GM21367 (cell line): ENCODE data around the gene E2F2.
A peak's percentile ranks its signal among the peaks of the same experiment; 100 is the strongest.

ENCODE experiments used
- ATAC-seq: cut with Tn5 transposase; IDR thresholded peaks from one replicate; pipeline ENCODE4 v1.9.1; 2021; ENCODE audit not compliant: unreplicated experiment

Gene E2F2

DNA sequence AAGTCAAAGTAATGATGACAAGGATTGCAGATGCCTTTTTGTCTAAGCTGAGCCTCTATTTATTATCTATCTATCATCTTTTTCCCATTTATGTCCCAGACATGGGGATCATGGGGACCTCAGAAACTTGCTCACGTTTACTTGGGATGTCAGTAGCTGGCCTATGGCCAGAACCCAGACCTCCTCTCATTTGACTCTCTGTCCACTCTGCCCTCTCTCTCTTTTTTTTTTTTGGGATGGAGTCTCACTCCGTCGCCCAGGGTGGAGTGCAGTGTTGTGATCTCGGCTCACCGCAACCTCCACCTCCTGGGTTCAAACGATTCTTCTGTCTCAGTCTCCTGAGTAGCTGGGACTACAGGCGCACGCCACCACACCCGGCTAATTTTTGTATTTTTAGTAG lies 32.0 kb upstream of the E2F2 start:
- ATAC-seq: no peak

DNA sequence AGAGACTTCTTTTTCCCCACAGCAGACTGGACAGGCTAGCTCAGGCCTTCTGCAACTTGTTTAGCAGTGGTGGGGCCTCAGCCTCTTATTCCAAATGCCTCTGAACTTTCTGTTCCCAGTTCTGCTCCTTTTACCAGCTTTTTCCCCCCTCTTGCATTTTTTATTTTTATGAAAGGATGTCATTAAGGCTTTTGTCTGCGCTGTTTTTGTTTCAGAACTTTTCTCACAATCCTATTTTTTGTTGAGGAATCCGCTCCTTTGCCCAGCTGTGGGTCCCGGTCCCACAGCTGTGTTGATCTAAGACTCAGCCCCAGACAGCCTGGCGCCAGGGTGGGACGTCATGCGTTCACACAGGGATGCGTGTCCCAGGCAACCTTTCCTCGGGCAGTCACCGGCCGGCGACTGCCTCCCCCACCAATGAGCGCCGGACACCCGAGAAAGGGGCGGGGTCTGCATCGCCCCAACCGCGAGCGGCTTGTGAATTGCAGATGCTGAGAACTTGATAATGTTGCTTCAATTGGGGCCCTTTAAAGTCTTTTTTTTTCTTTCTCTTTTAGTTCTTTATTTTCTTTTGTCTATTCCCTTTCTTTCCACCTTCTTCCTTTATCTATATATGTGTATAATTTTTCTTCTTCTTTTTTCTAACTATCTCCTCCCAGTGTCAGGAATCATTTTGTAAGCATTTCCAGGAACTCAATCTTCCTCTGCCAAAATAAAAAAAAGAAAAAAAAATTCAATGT lies 31.3 kb upstream of the E2F2 start:
- peak; percentile 32 for ATAC-seq

DNA sequence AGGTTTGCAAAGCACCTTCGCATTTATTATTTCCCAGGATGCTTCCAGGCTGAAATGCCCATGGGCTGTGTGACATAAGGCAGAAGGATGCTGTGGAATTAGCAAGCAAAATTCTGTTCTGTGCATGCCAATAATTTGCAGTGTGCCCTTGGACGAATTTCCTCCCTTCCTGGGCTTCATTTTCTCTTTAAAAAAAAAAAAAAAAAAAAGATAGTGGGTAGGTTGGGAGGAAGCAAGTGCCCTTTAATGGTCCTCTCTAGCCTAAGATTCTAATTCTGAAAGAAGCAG lies 30.7 kb upstream of the E2F2 start:
- no peak for ATAC-seq

DNA sequence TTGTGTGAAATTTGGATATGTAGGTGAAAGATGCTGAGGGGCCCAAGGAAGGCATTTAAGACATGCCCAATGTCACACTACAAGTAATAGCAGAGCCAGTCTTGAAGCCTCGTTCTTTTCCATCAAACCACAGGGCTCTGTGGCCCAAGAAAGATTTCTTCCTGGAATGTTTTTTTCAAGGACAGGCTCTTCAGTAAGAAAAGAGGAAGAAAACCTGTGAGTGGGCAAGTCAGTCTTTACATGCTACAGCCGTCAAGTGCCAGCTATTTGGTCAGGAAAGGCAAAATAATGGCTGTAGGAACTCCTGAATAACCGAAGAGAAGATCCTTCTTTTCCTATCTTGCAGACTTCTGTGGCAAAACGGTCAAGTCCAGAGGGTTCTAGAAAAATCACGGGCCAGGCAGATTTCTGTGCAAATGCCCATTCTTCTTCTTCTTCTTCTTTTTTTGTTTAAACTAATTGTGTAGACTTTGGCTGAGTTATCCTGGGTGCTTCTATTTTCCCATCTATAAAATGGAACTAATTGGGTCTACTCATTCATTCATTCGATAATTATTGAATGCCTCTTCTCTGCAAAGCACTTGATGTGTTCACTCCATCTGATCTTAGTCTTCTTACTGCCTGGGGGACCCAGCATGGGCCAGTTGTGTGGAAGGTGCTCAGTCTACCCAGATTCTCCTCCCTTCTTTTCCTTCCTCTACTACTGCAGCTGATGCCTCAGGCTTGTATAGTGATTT lies 30.2 kb upstream of the E2F2 start:
- ATAC-seq: no peak

DNA sequence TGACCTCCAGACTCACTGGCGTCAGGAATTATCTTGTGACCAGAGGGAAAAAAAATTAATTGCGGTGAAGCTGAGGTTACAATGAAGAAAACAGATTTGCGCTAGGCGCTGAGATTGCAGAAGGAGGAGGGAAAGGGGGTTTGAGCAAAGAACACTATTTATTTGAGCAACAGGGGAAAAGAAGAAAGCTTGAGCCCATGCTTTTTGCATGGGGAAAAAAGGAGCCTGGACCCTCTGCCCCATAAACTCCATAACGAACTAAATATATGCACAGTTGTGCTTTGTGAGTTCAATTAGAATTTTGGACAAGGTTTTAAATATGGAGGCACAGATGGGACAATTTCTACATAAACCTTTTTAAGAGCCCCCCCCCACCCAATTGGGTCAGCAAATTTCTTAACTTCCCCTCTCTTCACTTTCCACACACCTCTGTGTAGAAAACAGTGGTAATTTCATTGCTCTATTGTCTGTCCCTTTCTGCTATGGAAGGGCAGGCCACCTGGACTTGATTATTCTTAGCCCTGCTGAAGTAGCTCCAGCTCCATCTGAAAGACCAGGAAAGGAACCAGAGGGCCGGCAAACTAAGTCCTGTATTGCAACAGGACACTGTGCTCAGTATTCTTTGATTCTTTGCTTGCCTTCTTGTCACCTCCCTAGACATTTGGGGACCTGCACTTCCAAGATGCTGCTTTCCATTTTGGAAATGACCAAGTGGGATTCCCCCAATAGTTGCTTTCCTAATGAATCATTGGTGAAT lies 29.1 kb upstream of the E2F2 start:
- ATAC-seq: no peak

DNA sequence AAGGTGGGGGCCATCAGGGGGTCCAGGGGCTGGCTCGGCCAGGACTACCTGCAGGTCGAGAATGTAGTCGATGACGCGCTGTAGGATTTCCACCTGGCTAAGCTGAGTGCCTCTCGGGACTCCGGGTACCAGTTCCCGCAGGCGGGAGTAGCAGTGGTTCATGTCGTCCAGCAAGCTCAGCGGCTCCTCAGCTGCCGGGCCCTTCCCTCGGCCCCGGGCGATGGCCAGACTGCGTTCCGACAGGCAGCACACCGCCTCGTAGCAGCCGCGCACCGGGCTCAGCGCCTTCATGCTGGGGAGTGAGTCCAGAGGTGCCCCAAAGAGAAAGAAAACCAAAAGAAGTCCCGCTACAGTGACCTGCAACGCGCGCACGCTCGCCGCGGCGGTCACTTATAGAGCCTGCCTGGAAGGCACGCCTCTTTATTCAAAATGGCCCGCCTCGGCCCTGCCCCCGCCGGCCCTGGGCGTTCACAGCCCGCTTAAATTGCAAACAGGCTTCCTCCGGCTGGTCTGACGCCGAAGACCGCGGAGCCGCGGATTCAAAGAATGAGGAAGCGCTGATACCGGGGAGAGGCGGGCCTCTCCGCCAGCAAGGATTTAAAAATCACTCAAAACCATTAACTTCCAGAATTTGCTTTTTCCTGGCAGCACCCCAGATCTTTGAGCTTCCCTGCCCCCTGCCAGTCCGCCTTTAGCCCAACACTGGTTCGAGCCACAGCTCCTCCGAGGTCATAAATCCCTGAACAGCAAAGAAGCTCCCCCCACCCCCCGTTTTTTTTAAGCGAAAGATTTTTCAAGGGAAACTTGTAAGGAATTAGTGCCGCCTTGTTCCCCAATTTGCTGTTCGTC lies 28.3 kb upstream of the E2F2 start, which contains the start of gene ID3:
Gene ID3, minus strand, starts transcription at position 366 of the 849 bp plus-strand sequence. Its CDS starts 75 bp downstream, at position 291.
- peak; percentile 41 for ATAC-seq

DNA sequence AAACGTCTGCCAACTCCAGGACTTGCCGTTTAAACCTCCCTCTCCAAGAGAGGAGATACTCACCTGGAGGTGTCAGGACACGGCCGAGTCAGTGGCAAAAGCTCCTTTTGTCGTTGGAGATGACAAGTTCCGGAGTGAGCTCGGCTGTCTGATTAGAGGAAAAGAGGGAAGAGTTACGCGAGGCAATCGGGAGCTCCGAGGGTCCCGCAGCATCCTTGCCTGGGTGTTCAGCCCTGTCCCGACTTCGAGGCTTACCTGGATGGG lies 27.8 kb upstream of the E2F2 start:
- ATAC-seq: no peak

DNA sequence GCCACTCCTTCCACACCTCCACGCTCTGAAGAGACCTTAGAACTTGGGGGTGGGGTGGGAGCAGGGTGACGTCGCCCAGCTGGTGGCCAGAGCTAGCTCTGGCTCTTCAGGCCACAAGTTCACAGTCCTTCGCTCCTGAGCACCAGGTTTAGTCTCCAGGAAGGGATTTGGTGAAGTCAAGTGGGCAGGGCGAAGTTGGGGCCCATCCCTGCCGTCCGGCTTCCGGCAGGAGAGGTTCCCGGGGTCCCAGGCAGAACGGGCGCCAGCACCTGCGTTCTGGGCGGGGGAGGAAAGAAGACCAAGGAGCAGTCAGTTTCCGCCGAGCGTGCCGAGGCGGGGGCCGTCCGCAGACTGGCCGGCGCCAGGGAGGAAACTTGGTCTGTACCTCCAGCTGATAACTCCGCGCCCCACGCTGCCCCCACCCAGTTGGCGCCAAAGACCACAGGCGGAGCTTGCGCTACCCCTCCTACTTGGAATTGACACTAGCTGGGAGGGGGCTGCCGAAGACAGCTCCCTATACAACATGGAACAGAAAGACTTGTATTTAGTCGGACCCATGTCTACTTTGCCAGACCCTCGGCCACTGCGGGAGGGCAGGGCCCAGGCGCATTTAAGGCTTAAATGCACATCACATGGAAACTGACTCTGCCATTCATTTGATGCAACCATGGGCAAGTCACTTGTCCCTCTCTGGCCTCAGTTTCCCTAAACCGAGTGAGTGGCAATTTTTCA lies 27.3 kb upstream of the E2F2 start:
- no peak for ATAC-seq

DNA sequence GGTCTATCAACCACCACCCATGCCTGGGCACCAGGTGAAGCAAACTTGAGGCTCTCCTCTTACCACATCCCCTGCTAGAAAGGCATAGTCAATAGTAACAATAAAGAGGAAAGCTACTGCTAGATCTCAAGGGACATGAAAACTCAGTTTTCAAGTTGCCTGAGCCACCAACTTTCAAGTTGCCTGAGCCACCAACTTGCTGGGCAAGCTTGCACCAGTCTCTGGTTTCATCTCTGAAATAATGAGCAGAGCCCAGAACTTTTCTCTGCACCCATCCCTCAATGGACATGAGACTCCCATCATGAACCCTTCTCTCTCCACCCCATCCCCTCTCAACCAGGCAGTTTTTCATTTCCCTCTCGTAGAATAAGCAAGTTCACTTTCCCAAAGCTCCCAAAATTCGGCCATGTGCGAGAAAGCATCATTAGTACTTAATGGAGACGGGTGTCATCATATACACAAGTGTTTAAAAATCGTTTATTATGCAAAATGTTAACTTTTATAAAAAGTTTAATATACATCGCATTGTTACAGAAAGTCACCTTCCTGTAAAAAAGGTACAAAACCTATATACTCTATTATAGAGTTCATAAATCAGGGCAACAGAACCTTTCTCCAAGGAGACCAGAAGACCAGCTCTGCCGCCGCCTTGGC lies 26.6 kb upstream of the E2F2 start:
- no peak for ATAC-seq

DNA sequence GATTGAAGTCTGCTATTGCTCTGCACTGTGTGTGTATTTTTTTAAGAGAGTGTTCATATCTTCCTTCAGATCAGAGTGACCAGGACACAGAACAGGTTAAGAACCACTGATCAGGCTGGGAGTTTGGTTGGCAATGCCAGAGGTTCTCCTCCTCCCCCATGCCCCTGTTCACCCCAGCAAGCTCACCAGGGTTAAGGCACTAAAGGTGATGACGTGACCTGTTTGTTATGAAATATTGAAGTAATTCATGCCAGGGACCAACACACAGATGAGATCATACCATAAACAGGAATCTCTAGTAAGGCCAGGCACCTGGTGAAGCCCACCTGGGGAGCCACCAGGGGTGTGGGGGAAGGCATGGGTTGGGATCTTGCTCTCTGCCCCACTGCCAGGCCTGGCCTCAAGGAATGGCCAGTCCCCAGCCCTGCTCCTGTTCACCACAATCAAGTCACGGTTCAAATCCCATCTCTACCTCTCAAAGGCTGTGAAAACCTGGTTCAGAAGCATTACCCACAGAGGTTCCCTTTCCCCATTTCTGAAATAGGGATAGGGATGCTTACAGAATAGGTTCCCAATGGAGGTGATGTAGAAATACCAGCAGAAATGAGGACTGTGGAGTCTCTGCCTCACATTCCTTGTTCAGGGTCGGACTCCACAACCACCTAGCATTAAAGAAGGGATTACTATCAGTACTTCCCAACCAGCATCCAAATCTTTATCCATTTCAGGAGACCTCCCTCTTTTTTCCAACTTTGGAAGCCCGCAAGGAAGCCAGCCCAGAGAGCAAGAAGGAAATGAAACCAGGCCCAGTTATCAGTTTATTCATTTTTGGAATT lies 25.8 kb upstream of the E2F2 start:
- ATAC-seq: no peak

DNA sequence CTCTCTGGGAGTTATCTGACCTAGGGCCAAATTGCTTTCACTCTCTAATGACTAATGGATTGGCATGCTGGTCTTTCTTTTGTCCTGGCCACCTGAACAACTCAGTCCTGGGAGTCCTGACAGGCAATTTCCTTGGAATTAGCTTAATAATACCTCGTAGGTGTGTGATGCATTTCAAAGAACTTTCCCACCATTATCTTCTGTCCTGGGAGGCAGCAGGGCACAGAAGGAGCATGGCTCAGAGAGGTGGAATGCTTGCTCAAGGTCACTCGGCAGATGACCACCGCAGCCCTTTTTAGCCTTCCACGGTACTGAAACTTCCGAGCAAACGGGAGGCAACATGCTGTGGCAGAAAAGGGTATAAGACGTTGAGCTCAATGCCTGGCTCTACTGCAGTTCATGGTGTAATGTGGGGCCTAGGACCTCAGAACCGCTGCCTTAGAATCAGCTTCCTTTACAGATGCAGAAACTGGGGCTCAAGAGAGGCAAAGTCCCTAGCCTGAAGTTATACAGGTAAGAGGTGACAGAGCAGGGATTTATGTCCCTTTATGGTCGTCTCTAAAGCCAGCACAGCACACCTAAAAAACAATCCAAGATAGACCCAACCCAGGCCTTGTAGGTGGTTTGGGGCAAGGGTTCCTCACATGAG lies 25.1 kb upstream of the E2F2 start:
- no peak for ATAC-seq

DNA sequence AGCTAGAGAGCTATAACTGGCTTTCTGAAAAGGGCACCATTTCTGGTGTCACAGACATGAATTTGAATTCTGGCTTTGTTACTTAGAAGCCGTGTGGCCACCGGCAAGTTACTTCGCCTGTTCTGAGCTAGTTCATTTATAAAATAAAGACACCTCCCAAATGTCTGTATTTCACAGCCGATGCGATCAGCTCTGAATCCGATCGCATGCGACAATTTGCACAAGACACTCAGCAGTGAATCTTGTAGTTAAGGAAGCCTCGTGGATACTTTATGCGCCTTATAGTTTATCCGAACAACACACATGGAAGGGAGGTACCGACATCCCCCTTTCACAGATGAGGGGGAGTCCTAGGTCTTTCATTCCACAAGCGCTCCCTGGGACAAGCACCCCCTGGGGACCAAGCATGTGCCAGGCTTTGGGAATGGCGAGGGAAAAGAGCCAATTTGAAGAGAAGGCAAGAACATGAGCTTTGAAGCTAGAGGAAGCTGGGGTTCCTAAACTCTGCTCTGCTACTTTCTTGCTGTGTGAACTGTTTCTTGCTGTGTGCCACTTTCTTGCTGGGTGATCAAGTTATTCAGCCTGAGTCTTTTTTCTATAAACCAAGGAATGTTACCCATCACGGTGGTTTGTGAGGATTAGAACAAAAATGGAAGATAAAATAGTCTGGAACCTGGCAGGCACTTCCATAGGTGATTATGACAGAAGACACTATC lies 24.4 kb upstream of the E2F2 start:
- no peak for ATAC-seq

DNA sequence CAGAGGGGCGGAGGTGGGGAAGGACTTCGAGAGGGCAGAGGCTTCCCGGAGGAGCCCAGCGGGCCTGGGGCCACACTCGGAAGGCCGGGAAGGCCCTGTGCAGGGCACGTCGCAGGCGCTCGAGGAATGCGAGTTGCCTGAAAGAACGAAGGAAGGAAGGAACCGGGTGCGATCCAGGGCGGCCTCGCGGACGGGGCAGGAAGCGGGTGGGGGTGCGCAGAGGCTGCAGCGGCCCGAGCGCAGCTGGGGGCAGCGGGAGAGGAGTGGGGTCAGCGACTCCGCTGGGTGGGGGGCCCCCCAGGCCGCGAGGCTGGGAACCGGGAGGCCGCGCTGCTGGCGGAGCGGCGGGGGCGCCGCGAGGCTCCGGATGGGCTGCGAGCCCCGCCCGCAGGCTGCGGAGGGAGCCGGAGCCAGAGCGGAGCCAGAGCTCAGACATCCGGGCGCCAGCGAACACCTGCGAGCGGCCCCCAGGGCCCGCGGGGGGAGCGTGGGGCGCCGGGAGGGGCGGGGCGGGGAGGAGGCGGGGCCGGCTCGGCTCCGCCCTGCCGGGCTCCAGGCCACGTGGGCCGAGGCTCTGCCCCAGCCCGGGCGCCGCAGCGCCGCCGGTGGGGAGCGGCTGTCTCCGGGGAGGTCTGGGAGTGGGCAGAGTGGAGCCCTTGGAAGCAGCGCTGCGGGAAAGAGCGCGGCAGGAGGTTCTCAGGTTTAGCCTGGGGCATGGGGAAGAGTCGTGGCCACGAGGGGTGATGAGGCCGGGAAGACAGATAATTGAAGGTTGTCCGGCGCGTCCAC lies 23.6 kb upstream of the E2F2 start:
- peak; percentile 40 for ATAC-seq

DNA sequence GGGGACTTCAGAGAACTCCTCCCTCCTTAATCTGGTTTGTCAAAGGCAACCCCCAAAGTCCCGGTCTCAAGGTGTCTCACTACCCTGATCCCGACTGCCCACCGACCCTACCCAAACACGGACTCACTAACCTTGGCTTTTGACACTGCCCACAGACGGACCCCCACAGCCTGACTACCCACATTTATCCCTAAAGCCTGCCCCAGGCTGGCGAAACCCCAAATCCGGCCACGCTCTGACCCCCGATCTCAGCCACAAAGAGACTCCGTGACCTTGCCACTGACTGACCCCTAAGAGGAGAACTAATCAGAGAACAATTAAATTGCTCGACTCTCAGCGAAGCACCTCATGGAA lies 23.1 kb upstream of the E2F2 start:
- ATAC-seq: no peak

DNA sequence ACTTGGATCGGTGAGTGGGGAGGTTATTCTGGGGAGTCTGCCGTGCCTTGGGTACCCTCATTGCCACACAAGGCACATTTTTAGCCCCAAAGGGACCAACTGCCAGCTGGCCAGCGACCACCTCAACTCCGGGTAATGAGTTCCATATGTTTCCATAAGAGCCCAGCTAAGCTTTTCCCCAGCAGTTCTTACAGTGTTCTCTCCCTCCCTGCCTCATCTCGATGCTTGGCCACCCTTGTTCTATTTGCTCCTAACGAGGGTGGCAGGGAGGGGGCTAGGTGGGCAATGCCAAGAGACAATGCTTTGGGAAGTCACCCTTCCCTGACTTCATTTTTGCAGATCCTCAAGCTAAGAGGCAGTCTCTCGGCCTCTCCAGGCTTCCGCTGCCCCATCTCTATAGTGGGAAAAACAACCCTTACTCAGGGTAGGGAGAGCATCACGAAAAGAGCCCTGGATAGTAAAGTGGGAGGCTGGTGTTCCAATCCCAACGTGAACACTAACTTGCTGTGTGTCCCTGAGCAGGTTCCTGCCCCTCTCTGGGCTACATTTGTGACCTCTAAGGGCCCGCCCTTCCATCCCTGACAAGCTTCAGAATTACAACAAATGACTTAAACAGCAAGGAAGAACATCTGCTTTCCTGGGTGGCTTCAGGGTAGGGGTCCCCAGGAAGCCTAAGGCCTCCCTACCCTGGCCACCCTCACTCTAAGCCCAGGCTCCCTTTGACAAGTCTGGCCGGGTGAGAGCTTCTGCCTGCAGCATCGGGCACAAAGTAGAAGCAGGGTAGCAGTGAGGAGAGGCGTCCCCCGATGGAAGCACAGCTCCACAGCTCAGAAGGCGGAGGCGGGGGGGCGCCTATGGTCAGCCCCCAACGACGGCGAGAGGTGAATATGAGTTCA lies 22.4 kb upstream of the E2F2 start:
- ATAC-seq: no peak

DNA sequence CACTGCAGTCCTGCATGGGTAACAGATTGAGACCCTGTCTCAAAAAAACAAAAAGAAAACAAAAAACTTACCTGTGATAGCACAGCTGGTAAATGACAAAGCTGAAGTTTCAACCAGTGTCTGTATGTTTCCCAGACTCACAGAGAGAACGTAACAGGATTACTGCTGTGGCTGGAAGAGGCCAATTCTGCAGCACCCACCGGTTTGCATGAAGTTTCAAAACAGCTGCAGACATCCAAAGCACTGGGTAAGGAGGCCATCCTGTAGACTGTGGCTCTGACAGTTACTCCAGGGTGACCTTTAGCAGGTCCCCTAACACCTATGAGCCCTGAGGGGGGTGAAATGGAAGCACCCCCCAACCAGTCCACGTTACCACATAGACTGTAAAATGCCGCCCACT lies 20.8 kb upstream of the E2F2 start:
- no peak for ATAC-seq
